Central memory CD8-positive, alpha-beta T cell (primary cell): ENCODE results near the gene ZNF500.
"Not testable (repeated sequence)": the region's sequence is repeated elsewhere in the genome, so short reads cannot be mapped to it uniquely, and the experiment has no call there.

Experiments used
- ATAC-seq: fragments of 150-1000 bp; cut with Tn5 transposase; replicated peaks from 2 replicates; pipeline ENCODE4 v1.10.0; 2022; ENCODE audit warnings: mild to moderate bottlenecking, moderate FRiP score, moderate number of reproducible peaks; ENCODE audit not compliant: poor library complexity, severe bottlenecking; ENCODE audit errors: extremely low read depth
- DNase-seq, 2 donors: peaks; one replicate each; pipeline ENCODE4 v3.0.0; 2021; ENCODE audit warnings: low spot score in 2 of 2
- H3K27ac Mint-ChIP-seq: one replicate; pipeline ENCODE4 v1.8.0; 2022; ENCODE audit warnings: low read depth, mild to moderate bottlenecking, moderate library complexity, mixed read lengths
- H3K27me3 Mint-ChIP-seq: one replicate; pipeline ENCODE4 v1.8.0; 2022; ENCODE audit warnings: mixed read lengths
- H3K36me3 Mint-ChIP-seq: one replicate; pipeline ENCODE4 v1.8.0; 2022; ENCODE audit warnings: mild to moderate bottlenecking, moderate library complexity, mixed read lengths; ENCODE audit not compliant: insufficient read depth
- H3K4me1 Mint-ChIP-seq: one replicate; pipeline ENCODE4 v1.8.0; 2022; ENCODE audit warnings: mixed read lengths
- H3K4me3 Mint-ChIP-seq: one replicate; pipeline ENCODE4 v1.8.0; 2022; ENCODE audit warnings: mild to moderate bottlenecking, moderate library complexity, mixed read lengths
- H3K9me3 Mint-ChIP-seq: one replicate; pipeline ENCODE4 v1.8.0; 2022; ENCODE audit warnings: mixed read lengths

Gene ZNF500

GRCh38 chr16:4744555-4745273, 22.2 kb downstream of the ZNF500 start:
- H3K27me3 Mint-ChIP-seq = no peaks in the 10 kb centered on the region
- no peak overlapping the region for H3K4me3 Mint-ChIP-seq
- H3K4me1 Mint-ChIP-seq = peaks cover 21% of the 10 kb centered on the region
- no peaks in the 10 kb centered on the region for H3K9me3 Mint-ChIP-seq
- DNase-seq = no peak
- no peak for ATAC-seq
- H3K27ac Mint-ChIP-seq = no peak overlapping the region
- no peaks in the 10 kb centered on the region for H3K36me3 Mint-ChIP-seq

- ATAC-seq (no peak), DNase-seq (no peak)
- Mint-ChIP-seq H3K9me3 (no peaks in the 10 kb centered on the region), H3K4me1 (peaks cover 21% of the 10 kb centered on the region), H3K4me3 (peak overlapping the region; percentile 57), H3K36me3 (no peaks in the 10 kb centered on the region), H3K27me3 (no peaks in the 10 kb centered on the region), H3K27ac (peak overlapping the region; percentile 64)
Measured at GRCh38 chr16:4743226-4743878, 23.6 kb downstream of the ZNF500 start.

- not testable (repeated sequence) for H3K27me3 Mint-ChIP-seq, DNase-seq, H3K9me3 Mint-ChIP-seq, H3K36me3 Mint-ChIP-seq, H3K27ac Mint-ChIP-seq, ATAC-seq, H3K4me3 Mint-ChIP-seq
- peaks cover 12% of the 10 kb centered on the region for H3K4me1 Mint-ChIP-seq
Measured at GRCh38 chr16:4738370-4738769, 28.6 kb downstream of the ZNF500 start.

- no peaks in the 10 kb centered on the region for H3K9me3 Mint-ChIP-seq
- H3K27me3 Mint-ChIP-seq = no peaks in the 10 kb centered on the region
- ATAC-seq = no peak
- DNase-seq = no peak
- H3K36me3 Mint-ChIP-seq = peaks cover 7% of the 10 kb centered on the region
- no peak overlapping the region for H3K27ac Mint-ChIP-seq
- peaks cover 12% of the 10 kb centered on the region for H3K4me1 Mint-ChIP-seq
- H3K4me3 Mint-ChIP-seq = no peak overlapping the region
Measured at GRCh38 chr16:4737545-4737944, 29.4 kb downstream of the ZNF500 start.

GRCh38 chr16:4736546-4736945, 30.4 kb downstream of the ZNF500 start:
- H3K36me3 Mint-ChIP-seq = peaks cover 7% of the 10 kb centered on the region
- DNase-seq (no peak), ATAC-seq (no peak)
- H3K4me1 Mint-ChIP-seq = peaks cover 14% of the 10 kb centered on the region
- no peaks in the 10 kb centered on the region for H3K27me3 Mint-ChIP-seq
- H3K27ac Mint-ChIP-seq = no peak overlapping the region
- H3K9me3 Mint-ChIP-seq = no peaks in the 10 kb centered on the region
- H3K4me3 Mint-ChIP-seq = peak overlapping the region; percentile 12

- H3K4me3 Mint-ChIP-seq = peak overlapping the region; percentile 92
- no peaks in the 10 kb centered on the region for H3K27me3 Mint-ChIP-seq
- ATAC-seq = peak; percentile 86
- peaks cover 19% of the 10 kb centered on the region for H3K4me1 Mint-ChIP-seq
- peak overlapping the region; percentile 63 for H3K27ac Mint-ChIP-seq
- peaks cover 9% of the 10 kb centered on the region for H3K36me3 Mint-ChIP-seq
- no peaks in the 10 kb centered on the region for H3K9me3 Mint-ChIP-seq
- DNase-seq = peak; percentile 89 to 90
Measured at GRCh38 chr16:4734730-4735535, 32.0 kb downstream of the ZNF500 start.

- Mint-ChIP-seq H3K4me1 (peaks cover 19% of the 10 kb centered on the region), H3K36me3 (peaks cover 9% of the 10 kb centered on the region), H3K27ac (peak within 1 kb of the TSS; percentile 63), H3K9me3 (no peaks in the 10 kb centered on the region), H3K27me3 (no peaks in the 10 kb centered on the region), H3K4me3 (peak within 1 kb of the TSS; percentile 92)
- DNase-seq = peak; percentile 60 to 63
- peak; percentile 80 for ATAC-seq
Measured at GRCh38 chr16:4734063-4734729, 32.8 kb downstream of the ZNF500 start, which contains the start of the genes ANKS3 and DNAAF8. Gene ANKS3 (minus strand): TSS chr16:4734271. CDS start chr16:4730149, 4,122 bp downstream. Gene DNAAF8 (plus strand): TSS chr16:4734537. CDS start chr16:4736515, 1,978 bp downstream.

- Mint-ChIP-seq H3K36me3 (peaks cover 13% of the 10 kb centered on the region), H3K27ac (peak overlapping the region; percentile 19), H3K9me3 (no peaks in the 10 kb centered on the region), H3K4me3 (peak overlapping the region; percentile 92), H3K4me1 (peaks cover 19% of the 10 kb centered on the region), H3K27me3 (no peaks in the 10 kb centered on the region)
- ATAC-seq = peak; percentile 8
- no peak for DNase-seq
Measured at GRCh38 chr16:4733747-4734062, 33.3 kb downstream of the ZNF500 start.

GRCh38 chr16:4733211-4733742, 33.7 kb downstream of the ZNF500 start:
- Mint-ChIP-seq H3K4me3 (peak overlapping the region; percentile 92), H3K9me3 (no peaks in the 10 kb centered on the region), H3K36me3 (peaks cover 13% of the 10 kb centered on the region), H3K4me1 (peaks cover 19% of the 10 kb centered on the region), H3K27ac (peak overlapping the region; percentile 19), H3K27me3 (no peaks in the 10 kb centered on the region)
- ATAC-seq (no peak), DNase-seq (no peak)

- Mint-ChIP-seq H3K4me3 (no peak overlapping the region), H3K4me1 (peaks cover 13% of the 10 kb centered on the region), H3K36me3 (peaks cover 15% of the 10 kb centered on the region), H3K9me3 (no peaks in the 10 kb centered on the region), H3K27ac (no peak overlapping the region), H3K27me3 (no peaks in the 10 kb centered on the region)
- ATAC-seq (no peak), DNase-seq (no peak)
Measured at GRCh38 chr16:4729876-4730275, 37.1 kb downstream of the ZNF500 start.

GRCh38 chr16:4728676-4729075, 38.3 kb downstream of the ZNF500 start:
- DNase-seq (no peak), ATAC-seq (no peak)
- no peak overlapping the region for H3K27ac Mint-ChIP-seq
- no peaks in the 10 kb centered on the region for H3K9me3 Mint-ChIP-seq
- H3K4me1 Mint-ChIP-seq = peaks cover 11% of the 10 kb centered on the region
- H3K4me3 Mint-ChIP-seq = no peak overlapping the region
- H3K36me3 Mint-ChIP-seq = peaks cover 14% of the 10 kb centered on the region
- H3K27me3 Mint-ChIP-seq = no peaks in the 10 kb centered on the region

GRCh38 chr16:4726616-4727015, 40.3 kb downstream of the ZNF500 start:
- Mint-ChIP-seq H3K9me3 (no peaks in the 10 kb centered on the region), H3K36me3 (peaks cover 17% of the 10 kb centered on the region), H3K4me1 (peaks cover 6% of the 10 kb centered on the region), H3K27me3 (no peaks in the 10 kb centered on the region), H3K27ac (no peak overlapping the region), H3K4me3 (no peak overlapping the region)
- ATAC-seq (no peak), DNase-seq (no peak)
